Measurements from ENCODE around the gene ANAPC10. TPM values are rescaled to one million over a fixed set of nuclear protein-coding genes. Genes with fewer than 3 reads are reported as not detected.
"Not testable (repeated sequence)": the region's sequence is repeated elsewhere in the genome, so short reads cannot be mapped to it uniquely, and the experiment has no call there.

The ANAPC10 gene
- total RNA-seq (10 to 100 TPM; 22.2 to 22.7 TPM), total RNA-seq (3.1 to 7.4 reads per million in 2 donors)

GRCh38 chr4:145097821-145098674 lies at the start of gene ANAPC10, which contains the start of gene ABCE1:
ANAPC10 (minus strand) TSS chr4:145098196; CDS start chr4:145096099, 2,097 bp downstream.
ABCE1 (plus strand) TSS chr4:145098311; CDS start chr4:145104413, 6,102 bp downstream.
- ATAC-seq (peak; percentile 90), DNase-seq (peak; percentile 85 to 92 (median 87))
- Mint-ChIP-seq H3K4me3 (peak within 1 kb of the TSS; percentile 95), H3K27me3 (no peaks in the 10 kb centered on the region), H3K4me1 (peaks cover 28% of the 10 kb centered on the region), H3K27ac (peak within 1 kb of the TSS; percentile 96), H3K36me3 (ENCODE audit: low read depth) (peaks cover 14% of the 10 kb centered on the region)
- H3K9me3 ChIP-seq (ENCODE audit: control insufficient read depth, low read length, poor library complexity, severe bottlenecking), result no peaks in the 10 kb centered on the region

- not testable (repeated sequence) for H3K4me3 Mint-ChIP-seq
Measured at GRCh38 chr4:145136219-145136618, 38.2 kb upstream of the ANAPC10 start.

GRCh38 chr4:145132511-145133098 lies 34.6 kb upstream of the ANAPC10 start:
- Mint-ChIP-seq H3K36me3 (ENCODE audit: low read depth) (peaks cover 13% of the 10 kb centered on the region), H3K27me3 (no peaks in the 10 kb centered on the region), H3K4me3 (no peak overlapping the region), H3K27ac (peak overlapping the region; percentile 88), H3K4me1 (peaks cover 33% of the 10 kb centered on the region)
- ATAC-seq (peak; percentile 24), DNase-seq (no peak)
- H3K9me3 ChIP-seq (ENCODE audit: control insufficient read depth, low read length, poor library complexity, severe bottlenecking), result no peaks in the 10 kb centered on the region

More at GRCh38 chr4:145136219-145136618, 38.2 kb upstream of the ANAPC10 start:
- peak; percentile 45 for ATAC-seq
- not testable (repeated sequence) for H3K9me3 ChIP-seq (ENCODE audit: control insufficient read depth, low read length, poor library complexity, severe bottlenecking); H3K27me3 Mint-ChIP-seq; DNase-seq
- Mint-ChIP-seq H3K4me1 (peaks cover 26% of the 10 kb centered on the region), H3K36me3 (ENCODE audit: low read depth) (peaks cover 18% of the 10 kb centered on the region), H3K27ac (peak overlapping the region; percentile 71)

- peaks cover 10% of the 10 kb centered on the region for H3K36me3 Mint-ChIP-seq (ENCODE audit: low read depth)
- H3K27ac Mint-ChIP-seq, result peak overlapping the region; percentile 88
- ATAC-seq (no peak), DNase-seq (no peak)
- no peaks in the 10 kb centered on the region for H3K27me3 Mint-ChIP-seq
- H3K4me3 Mint-ChIP-seq, result no peak overlapping the region
- H3K9me3 ChIP-seq (ENCODE audit: control insufficient read depth, low read length, poor library complexity, severe bottlenecking), result no peaks in the 10 kb centered on the region
- peaks cover 30% of the 10 kb centered on the region for H3K4me1 Mint-ChIP-seq
Measured at GRCh38 chr4:145131848-145132247, 33.9 kb upstream of the ANAPC10 start.

- peak overlapping the region; percentile 21 for H3K4me3 Mint-ChIP-seq
Measured at GRCh38 chr4:145130788-145131399, 32.9 kb upstream of the ANAPC10 start.

GRCh38 chr4:145130130-145130529 lies 32.1 kb upstream of the ANAPC10 start:
- Mint-ChIP-seq H3K36me3 (ENCODE audit: low read depth) (peaks cover 14% of the 10 kb centered on the region), H3K27ac (peak overlapping the region; percentile 88), H3K4me3 (no peak overlapping the region), H3K4me1 (peaks cover 32% of the 10 kb centered on the region), H3K27me3 (no peaks in the 10 kb centered on the region)
- ATAC-seq (no peak), DNase-seq (no peak)
- no peaks in the 10 kb centered on the region for H3K9me3 ChIP-seq (ENCODE audit: control insufficient read depth, low read length, poor library complexity, severe bottlenecking)

More at GRCh38 chr4:145130788-145131399, 32.9 kb upstream of the ANAPC10 start:
- ATAC-seq (no peak), DNase-seq (no peak)
- Mint-ChIP-seq H3K4me1 (peaks cover 33% of the 10 kb centered on the region), H3K36me3 (ENCODE audit: low read depth) (peaks cover 14% of the 10 kb centered on the region), H3K27ac (peak overlapping the region; percentile 88), H3K27me3 (no peaks in the 10 kb centered on the region)
- no peaks in the 10 kb centered on the region for H3K9me3 ChIP-seq (ENCODE audit: control insufficient read depth, low read length, poor library complexity, severe bottlenecking)

- DNase-seq (no peak), ATAC-seq (peak; percentile 39)
- Mint-ChIP-seq H3K27ac (peak overlapping the region; percentile 92), H3K4me1 (peaks cover 11% of the 10 kb centered on the region), H3K36me3 (ENCODE audit: low read depth) (peaks cover 7% of the 10 kb centered on the region), H3K27me3 (no peaks in the 10 kb centered on the region), H3K4me3 (no peak overlapping the region)
- no peaks in the 10 kb centered on the region for H3K9me3 ChIP-seq (ENCODE audit: control insufficient read depth, low read length, poor library complexity, severe bottlenecking)
Measured at GRCh38 chr4:145125396-145125795, 27.4 kb upstream of the ANAPC10 start.

- H3K4me3 Mint-ChIP-seq, result no peak overlapping the region
- H3K27me3 Mint-ChIP-seq, result no peaks in the 10 kb centered on the region
- H3K36me3 Mint-ChIP-seq (ENCODE audit: low read depth), result peaks cover 8% of the 10 kb centered on the region
- ATAC-seq (no peak), DNase-seq (no peak)
- H3K27ac Mint-ChIP-seq, result peak overlapping the region; percentile 11
- H3K4me1 Mint-ChIP-seq, result peaks cover 7% of the 10 kb centered on the region
- no peaks in the 10 kb centered on the region for H3K9me3 ChIP-seq (ENCODE audit: control insufficient read depth, low read length, poor library complexity, severe bottlenecking)
Measured at GRCh38 chr4:145108128-145108527, 10.1 kb upstream of the ANAPC10 start.

- H3K36me3 Mint-ChIP-seq (ENCODE audit: low read depth), result peaks cover 3% of the 10 kb centered on the region
- DNase-seq (no peak), ATAC-seq (no peak)
- H3K9me3 ChIP-seq (ENCODE audit: control insufficient read depth, low read length, poor library complexity, severe bottlenecking), result no peaks in the 10 kb centered on the region
- no peak overlapping the region for H3K27ac Mint-ChIP-seq
- no peaks in the 10 kb centered on the region for H3K27me3 Mint-ChIP-seq
- H3K4me1 Mint-ChIP-seq, result peaks cover 7% of the 10 kb centered on the region
- no peak overlapping the region for H3K4me3 Mint-ChIP-seq
Measured at GRCh38 chr4:145107126-145107525, 9.1 kb upstream of the ANAPC10 start.

- no peak overlapping the region for H3K27ac Mint-ChIP-seq
- H3K9me3 ChIP-seq (ENCODE audit: control insufficient read depth, low read length, poor library complexity, severe bottlenecking), result no peaks in the 10 kb centered on the region
- ATAC-seq (no peak), DNase-seq (no peak)
- no peak overlapping the region for H3K4me3 Mint-ChIP-seq
- no peaks in the 10 kb centered on the region for H3K27me3 Mint-ChIP-seq
- H3K36me3 Mint-ChIP-seq (ENCODE audit: low read depth), result no peaks in the 10 kb centered on the region
- peaks cover 18% of the 10 kb centered on the region for H3K4me1 Mint-ChIP-seq
Measured at GRCh38 chr4:145103496-145103895, 5.5 kb upstream of the ANAPC10 start.

- no peak overlapping the region for H3K4me3 Mint-ChIP-seq
- DNase-seq (no peak), ATAC-seq (no peak)
- no peaks in the 10 kb centered on the region for H3K9me3 ChIP-seq (ENCODE audit: control insufficient read depth, low read length, poor library complexity, severe bottlenecking)
- H3K36me3 Mint-ChIP-seq (ENCODE audit: low read depth), result no peaks in the 10 kb centered on the region
- H3K27ac Mint-ChIP-seq, result no peak overlapping the region
- no peaks in the 10 kb centered on the region for H3K27me3 Mint-ChIP-seq
- H3K4me1 Mint-ChIP-seq, result peaks cover 23% of the 10 kb centered on the region
Measured at GRCh38 chr4:145102619-145103018, 4.6 kb upstream of the ANAPC10 start.

- Mint-ChIP-seq H3K4me3 (no peak overlapping the region), H3K27ac (no peak overlapping the region), H3K27me3 (no peaks in the 10 kb centered on the region), H3K4me1 (peaks cover 25% of the 10 kb centered on the region), H3K36me3 (ENCODE audit: low read depth) (no peaks in the 10 kb centered on the region)
- DNase-seq (no peak), ATAC-seq (no peak)
- H3K9me3 ChIP-seq (ENCODE audit: control insufficient read depth, low read length, poor library complexity, severe bottlenecking), result no peaks in the 10 kb centered on the region
Measured at GRCh38 chr4:145101091-145101490, 3.1 kb upstream of the ANAPC10 start.

- H3K36me3 Mint-ChIP-seq (ENCODE audit: low read depth), result peaks cover 7% of the 10 kb centered on the region
- H3K27me3 Mint-ChIP-seq, result no peaks in the 10 kb centered on the region
- peak overlapping the region; percentile 96 for H3K27ac Mint-ChIP-seq
- no peaks in the 10 kb centered on the region for H3K9me3 ChIP-seq (ENCODE audit: control insufficient read depth, low read length, poor library complexity, severe bottlenecking)
- peaks cover 29% of the 10 kb centered on the region for H3K4me1 Mint-ChIP-seq
- DNase-seq (no peak), ATAC-seq (no peak)
- peak overlapping the region; percentile 95 for H3K4me3 Mint-ChIP-seq
Measured at GRCh38 chr4:145099653-145100052, 1.7 kb upstream of the ANAPC10 start.

All from T-helper 17 cell (primary cell).